Measurements from ENCODE around the gene GNL3. TPM values are rescaled to one million over a fixed set of nuclear protein-coding genes. Genes with fewer than 3 reads are reported as not detected.

GNL3 gene
- total and polyA plus RNA-seq, 2 donors (not counting 3 experiments of a cell fraction or from before 2014, with no cell fraction given) = 27.8 to 109 TPM

- CTCF ChIA-PET = interaction anchor here (1.8 kb wide), 1 partner anchor 9 kb away, joined by 4 read pairs; no protein-coding TSS in a partner anchor
Observed at GRCh38 chr3:52663098-52663497, 22.7 kb upstream of the GNL3 start.

More at GRCh38 chr3:52663098-52663497, 22.7 kb upstream of the GNL3 start:
- FAIRE-seq (no peak), DNase-seq (ENCODE audit: low read depth, low spot score) (no peak)
- no peak for TF ChIP-seq MYC (IDR thresholded peaks at IDR 0.05; ENCODE audit: low read depth, low read length)
- no peak for TF ChIP-seq CTCF (IDR thresholded peaks at IDR 0.05; ENCODE audit: extremely low read depth in 1 of 2, insufficient read depth in 1 of 2, low read depth in 1 of 2, low read length in 2 of 2)
- no peak for TF ChIP-seq EZH2 (IDR thresholded peaks at IDR 0.05; ENCODE audit: borderline replicate concordance, low read depth, low read length, severe bottlenecking)
- no peak for TF ChIP-seq JUN (IDR thresholded peaks at IDR 0.05; ENCODE audit: borderline replicate concordance, insufficient read depth, insufficient read length, low read depth)
- no peak for TF ChIP-seq MAX (IDR thresholded peaks at IDR 0.05; ENCODE audit: insufficient read depth, insufficient read length)
- TF ChIP-seq GATA2 (IDR thresholded peaks at IDR 0.05; ENCODE audit: insufficient read depth, insufficient read length, low read depth, low read length) = no peak
- no peak for TF ChIP-seq FOS (IDR thresholded peaks at IDR 0.05; ENCODE audit: borderline replicate concordance, insufficient read depth, low read length)
- no peak for TF ChIP-seq POLR2A (IDR thresholded peaks at IDR 0.05; ENCODE audit: low read depth, low read length)
- no peak for TF ChIP-seq POLR2AphosphoS5 (IDR thresholded peaks at IDR 0.05; ENCODE audit: insufficient read depth, low read depth, low read length)
- intact Hi-C loops (cut with micrococcal nuclease) (no loop called here), dilution Hi-C loops (cut with MboI; ENCODE audit: extremely low pct_ligation_motif_present, low sequenced_read_pairs) (no loop called here)
- Histone ChIP-seq H2AFZ (ENCODE audit: low read depth, low read length) (no peak overlapping the region), H3K36me3 (ENCODE audit: control insufficient read depth in 2 of 2, extremely low read depth in 1 of 2, insufficient read depth in 2 of 2, low read length in 2 of 2) (peaks cover 14 to 23% of the 10 kb centered on the region in 2 experiments), H3K4me3 (replicated peaks in 1 of 3; ENCODE audit: insufficient read depth in 1 of 3, low read depth in 1 of 3, low read length in 3 of 3) (no peak overlapping the region), H3K79me2 (ENCODE audit: control insufficient read depth, insufficient read depth, low read length) (peaks cover 1% of the 10 kb centered on the region), H3K9me3 (replicated peaks; ENCODE audit: control insufficient read depth, insufficient read depth, low read length) (no peaks in the 10 kb centered on the region), H3K4me1 (ENCODE audit: control insufficient read depth, extremely low read depth, insufficient read depth, low read length) (peaks cover 6% of the 10 kb centered on the region), H4K20me1 (replicated peaks; ENCODE audit: control insufficient read depth, extremely low read depth, insufficient read depth, low read length) (no peaks in the 10 kb centered on the region), H3K27me3 (ENCODE audit: control insufficient read depth in 2 of 2, insufficient read depth in 2 of 2, low read length in 2 of 2) (no peaks in the 10 kb centered on the region), H3K9me1 (replicated peaks; ENCODE audit: control insufficient read depth, extremely low read depth, insufficient read depth, low read length) (no peaks in the 10 kb centered on the region), H3K27ac (ENCODE audit: insufficient read depth, low read depth, low read length) (no peak overlapping the region), H3K4me2 (ENCODE audit: insufficient read depth, low read length) (no peak overlapping the region), H3K9ac (replicated peaks; ENCODE audit: extremely low read depth, insufficient read depth, low read length) (no peak overlapping the region)
- POLR2A ChIA-PET = interaction anchor here (0.6 to 0.7 kb wide), 2 partner anchors 36 to 112 kb away, joined by 5 to 6 read pairs; no protein-coding TSS in a partner anchor
- BruUV-seq (replicated peaks) = no TSS peak

Data from endothelial cell of umbilical vein (primary cell).